Measurements from ENCODE around the gene RPGR.

The RPGR gene

GRCh38 chrX:38320819-38321218, 6.5 kb downstream of the RPGR start:
- H3K27ac ChIP-seq = no peak overlapping the region
- in situ Hi-C loops (cut with HindIII; ENCODE audit: low pct_ligation_motif_present, low sequenced_read_pairs) = no loop called here

GRCh38 chrX:38318606-38319005, 8.7 kb downstream of the RPGR start:
- no peak for TF ChIP-seq CTCF (IDR thresholded peaks at IDR 0.05; ENCODE audit: low read depth, low read length, missing control alignments)
- DNase-seq = no peak
- Histone ChIP-seq H3K27me3 (replicated peaks) (no peaks in the 10 kb centered on the region), H3K36me3 (replicated peaks) (no peaks in the 10 kb centered on the region), H3K4me3 (ENCODE audit: low read depth, low read length) (no peak overlapping the region), H3K27ac (no peak overlapping the region)
- in situ Hi-C loops (cut with HindIII; ENCODE audit: low pct_ligation_motif_present, low sequenced_read_pairs) = no loop called here

More at GRCh38 chrX:38320819-38321218, 6.5 kb downstream of the RPGR start:
- no peaks in the 10 kb centered on the region for H3K36me3 ChIP-seq (replicated peaks)
- H3K27me3 ChIP-seq (replicated peaks) = no peaks in the 10 kb centered on the region
- H3K4me3 ChIP-seq (ENCODE audit: low read depth, low read length) = no peak overlapping the region
- no peak for TF ChIP-seq CTCF (IDR thresholded peaks at IDR 0.05; ENCODE audit: low read depth, low read length, missing control alignments)
- DNase-seq = no peak

GRCh38 chrX:38318196-38318595, 9.1 kb downstream of the RPGR start:
- TF ChIP-seq CTCF (IDR thresholded peaks at IDR 0.05; ENCODE audit: low read depth, low read length, missing control alignments) = no peak
- no peaks in the 10 kb centered on the region for H3K36me3 ChIP-seq (replicated peaks)
- in situ Hi-C loops (cut with HindIII; ENCODE audit: low pct_ligation_motif_present, low sequenced_read_pairs) = no loop called here
- H3K27me3 ChIP-seq (replicated peaks) = no peaks in the 10 kb centered on the region
- DNase-seq = no peak
- no peak overlapping the region for H3K27ac ChIP-seq
- H3K4me3 ChIP-seq (ENCODE audit: low read depth, low read length) = no peak overlapping the region

- no peaks in the 10 kb centered on the region for H3K36me3 ChIP-seq (replicated peaks)
- H3K27ac ChIP-seq = no peak overlapping the region
- no peaks in the 10 kb centered on the region for H3K27me3 ChIP-seq (replicated peaks)
- TF ChIP-seq CTCF (IDR thresholded peaks at IDR 0.05; ENCODE audit: low read depth, low read length, missing control alignments) = no peak
- H3K4me3 ChIP-seq (ENCODE audit: low read depth, low read length) = no peak overlapping the region
- in situ Hi-C loops (cut with HindIII; ENCODE audit: low pct_ligation_motif_present, low sequenced_read_pairs) = no loop called here
- no peak for DNase-seq
Observed at GRCh38 chrX:38315186-38315585, 12.1 kb downstream of the RPGR start.

GRCh38 chrX:38313190-38313589, 14.1 kb downstream of the RPGR start:
- peak; percentile 62 for DNase-seq
- H3K27ac ChIP-seq = peak overlapping the region; percentile 55
- no peak for TF ChIP-seq CTCF (IDR thresholded peaks at IDR 0.05; ENCODE audit: low read depth, low read length, missing control alignments)
- in situ Hi-C loops (cut with HindIII; ENCODE audit: low pct_ligation_motif_present, low sequenced_read_pairs) = no loop called here
- H3K4me3 ChIP-seq (ENCODE audit: low read depth, low read length) = no peak overlapping the region
- no peaks in the 10 kb centered on the region for H3K36me3 ChIP-seq (replicated peaks)
- H3K27me3 ChIP-seq (replicated peaks) = no peaks in the 10 kb centered on the region

GRCh38 chrX:38312436-38312835, 14.9 kb downstream of the RPGR start:
- in situ Hi-C loops (cut with HindIII; ENCODE audit: low pct_ligation_motif_present, low sequenced_read_pairs) = no loop called here
- no peak for TF ChIP-seq CTCF (IDR thresholded peaks at IDR 0.05; ENCODE audit: low read depth, low read length, missing control alignments)
- Histone ChIP-seq H3K27ac (peak overlapping the region; percentile 55), H3K4me3 (ENCODE audit: low read depth, low read length) (no peak overlapping the region), H3K36me3 (replicated peaks) (no peaks in the 10 kb centered on the region), H3K27me3 (replicated peaks) (no peaks in the 10 kb centered on the region)
- DNase-seq = peak; percentile 80
